Activated CD8-positive, alpha-beta T cell treated with anti-CD3 and anti-CD28 coated beads for 36 hours (primary cell): ENCODE data around the gene KDM2B. TPM values are rescaled to one million over a fixed set of nuclear protein-coding genes. Genes with fewer than 3 reads are reported as not detected.
A peak's percentile ranks its signal among the peaks of the same experiment; 100 is the strongest.

Experiments
- ATAC-seq: fragments of 200-7000 bp; cut with Tn5 transposase; one replicate; pipeline ENCODE4 v1.10.0; 2021; ENCODE audit warnings: mild to moderate bottlenecking, moderate library complexity
- CTCF ChIA-PET: fragments of 350-600 bp; sonication (Branson Sonifier 250); formaldehyde crosslinking; loops from one replicate; lab custom pipeline; 2021; ENCODE audit warnings: antibody characterized with exemption; lab: Charles Lee
- POLR2A ChIA-PET: fragments of 350-600 bp; sonication (Branson Sonifier 250); formaldehyde crosslinking; loops from one replicate; lab custom pipeline; 2021; ENCODE audit warnings: antibody characterized with exemption; lab: Charles Lee
- DNase-seq: peaks from one replicate; pipeline ENCODE4 v3.0.0-alpha.2; 2020
- H3K27ac Mint-ChIP-seq: one replicate; pipeline ENCODE4 v1.8.0; 2021; ENCODE audit warnings: mild to moderate bottlenecking, mixed read lengths
- H3K27me3 Mint-ChIP-seq: one replicate; pipeline ENCODE4 v1.8.0; 2021; ENCODE audit warnings: mixed read lengths
- H3K36me3 Mint-ChIP-seq: one replicate; pipeline ENCODE4 v1.8.0; 2021; ENCODE audit warnings: low read depth, mixed read lengths
- H3K4me1 Mint-ChIP-seq: one replicate; pipeline ENCODE4 v1.8.0; 2021; ENCODE audit warnings: low read depth, mixed read lengths
- H3K4me3 Mint-ChIP-seq: one replicate; pipeline ENCODE4 v1.8.0; 2021; ENCODE audit warnings: mild to moderate bottlenecking, moderate library complexity, mixed read lengths
- H3K9me3 Mint-ChIP-seq: one replicate; pipeline ENCODE4 v1.8.0; 2021; ENCODE audit warnings: mixed read lengths
- intact Hi-C: fragments of 100-400 bp; cut with micrococcal nuclease; formaldehyde crosslinking; loops from one replicate; pipeline ENCODE4 v1.10.0; 2022
- total RNA-seq, 2 experiments: library from RNA; stranded (reverse); gene quantifications; one replicate each; pipeline ENCODE4 v1.2.3, GENCODE V29; 2021
- TF ChIP-seq, protein P1 (sequence below): fragments of 200-600 bp; IDR thresholded peaks from one replicate; pipeline ENCODE4 v1.8.0; 2022; ENCODE audit warnings: antibody characterized with exemption, mild to moderate bottlenecking

KDM2B gene
- total RNA-seq, 2 experiments from 2014 or later, result 61.0 to 61.7 TPM

DNA sequence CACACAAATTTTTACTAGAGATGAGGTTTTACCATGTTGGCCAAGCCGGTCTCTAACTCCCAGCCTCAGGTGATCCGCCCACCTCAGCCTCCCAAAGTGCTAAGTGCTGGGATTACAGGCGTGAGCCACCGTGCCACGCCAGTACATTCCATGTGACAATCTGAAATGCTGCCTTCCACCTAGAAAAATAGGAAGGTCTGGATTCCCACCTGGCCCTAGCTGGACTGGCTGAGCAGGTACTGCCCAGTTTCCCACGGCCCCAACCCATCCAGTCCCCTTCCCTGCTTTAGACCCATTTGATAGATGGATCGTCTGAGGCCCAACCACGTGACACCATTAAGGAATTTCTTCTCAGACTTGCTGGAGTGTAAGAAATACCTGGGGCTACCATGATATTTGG lies 55.4 kb downstream of the KDM2B start:
- TF ChIP-seq, protein P1, sequence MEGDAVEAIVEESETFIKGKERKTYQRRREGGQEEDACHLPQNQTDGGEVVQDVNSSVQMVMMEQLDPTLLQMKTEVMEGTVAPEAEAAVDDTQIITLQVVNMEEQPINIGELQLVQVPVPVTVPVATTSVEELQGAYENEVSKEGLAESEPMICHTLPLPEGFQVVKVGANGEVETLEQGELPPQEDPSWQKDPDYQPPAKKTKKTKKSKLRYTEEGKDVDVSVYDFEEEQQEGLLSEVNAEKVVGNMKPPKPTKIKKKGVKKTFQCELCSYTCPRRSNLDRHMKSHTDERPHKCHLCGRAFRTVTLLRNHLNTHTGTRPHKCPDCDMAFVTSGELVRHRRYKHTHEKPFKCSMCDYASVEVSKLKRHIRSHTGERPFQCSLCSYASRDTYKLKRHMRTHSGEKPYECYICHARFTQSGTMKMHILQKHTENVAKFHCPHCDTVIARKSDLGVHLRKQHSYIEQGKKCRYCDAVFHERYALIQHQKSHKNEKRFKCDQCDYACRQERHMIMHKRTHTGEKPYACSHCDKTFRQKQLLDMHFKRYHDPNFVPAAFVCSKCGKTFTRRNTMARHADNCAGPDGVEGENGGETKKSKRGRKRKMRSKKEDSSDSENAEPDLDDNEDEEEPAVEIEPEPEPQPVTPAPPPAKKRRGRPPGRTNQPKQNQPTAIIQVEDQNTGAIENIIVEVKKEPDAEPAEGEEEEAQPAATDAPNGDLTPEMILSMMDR, result no peak
- Mint-ChIP-seq H3K27ac (no peak overlapping the region), H3K4me1 (peaks cover 12% of the 10 kb centered on the region), H3K27me3 (no peaks in the 10 kb centered on the region), H3K4me3 (no peak overlapping the region), H3K9me3 (no peaks in the 10 kb centered on the region), H3K36me3 (peaks cover 2% of the 10 kb centered on the region)
- no peak for DNase-seq
- intact Hi-C loops, result no loop called here
- ChIA-PET POLR2A (interaction anchor here (1.0 kb wide), 1 partner anchor 11 kb away, joined by 3 read pairs; no protein-coding TSS in a partner anchor), CTCF (interaction anchor here (1.4 kb wide), 1 partner anchor 83 kb away, joined by 3 read pairs; no protein-coding TSS in a partner anchor)
- ATAC-seq, result no peak

DNA sequence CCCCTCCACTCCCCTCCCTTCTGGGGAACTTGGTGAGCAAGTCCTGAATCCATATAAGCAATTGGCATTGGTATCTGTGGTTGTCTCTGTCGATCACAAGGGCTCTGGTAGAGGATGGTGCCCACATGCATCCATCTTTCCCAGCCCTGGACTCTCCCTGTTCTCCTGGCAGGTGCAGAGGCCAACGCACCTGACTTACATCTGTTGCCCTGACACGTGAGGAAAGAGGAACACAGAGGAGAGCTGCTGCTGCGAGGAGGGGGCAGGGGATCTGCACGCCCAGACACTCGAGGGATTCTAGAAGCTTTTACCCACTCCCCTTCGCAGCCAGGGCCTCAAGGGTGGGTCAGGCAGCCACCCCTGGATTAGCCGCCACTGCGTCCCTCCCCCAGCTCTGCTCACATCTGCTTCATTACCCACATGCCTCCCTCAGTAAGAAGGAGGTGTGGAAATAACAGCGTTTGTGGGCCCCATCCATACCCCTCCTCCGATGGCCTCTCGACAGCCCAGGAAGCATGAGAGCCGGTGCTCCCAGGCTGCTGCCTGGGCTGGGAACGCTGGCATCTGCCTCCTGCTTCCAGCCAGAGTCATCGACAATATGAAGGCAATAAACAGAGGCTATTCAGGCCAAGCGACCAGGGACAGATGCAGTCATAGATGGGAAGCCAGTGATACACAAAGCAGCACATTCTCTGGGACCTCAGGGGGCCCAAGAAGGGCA lies 56.5 kb downstream of the KDM2B start:
- DNase-seq (no peak), ATAC-seq (no peak)
- Mint-ChIP-seq H3K9me3 (no peaks in the 10 kb centered on the region), H3K4me3 (no peak overlapping the region), H3K4me1 (peaks cover 9% of the 10 kb centered on the region), H3K27ac (no peak overlapping the region), H3K27me3 (no peaks in the 10 kb centered on the region), H3K36me3 (peaks cover 3% of the 10 kb centered on the region)
- ChIA-PET POLR2A (no interaction called here), CTCF (interaction anchor here (1.1 kb wide), 1 partner anchor 45 kb away, joined by 4 read pairs; no protein-coding TSS in a partner anchor)
- TF ChIP-seq, protein P1, result no peak
- intact Hi-C loops, result no loop called here

DNA sequence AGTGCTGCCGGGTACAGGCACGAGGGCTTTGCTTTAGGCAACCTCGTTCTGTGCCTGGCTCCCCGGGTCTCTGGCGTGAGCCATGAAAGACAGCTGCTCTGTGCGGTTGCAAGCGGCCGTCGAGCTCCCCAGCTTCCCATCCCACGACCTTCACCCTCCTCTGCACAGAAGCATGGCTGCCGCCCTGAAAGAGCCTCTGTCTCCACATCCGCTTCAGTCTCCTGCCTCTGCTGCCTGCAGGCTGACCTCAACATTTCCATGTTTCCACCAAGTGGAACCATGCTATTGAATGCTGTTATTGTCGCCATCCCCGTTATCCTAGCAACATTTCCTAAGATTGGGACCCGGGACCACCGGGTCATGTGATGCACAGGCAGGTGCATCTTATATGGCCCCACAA lies 57.1 kb downstream of the KDM2B start:
- ATAC-seq (no peak), DNase-seq (no peak)
- no peaks in the 10 kb centered on the region for H3K9me3 Mint-ChIP-seq
- H3K27ac Mint-ChIP-seq, result no peak overlapping the region
- ChIA-PET POLR2A (interaction anchor here (0.6 kb wide), 1 partner anchor 165 kb away, joined by 3 read pairs; no protein-coding TSS in a partner anchor), CTCF (interaction anchor here (1.1 kb wide), 1 partner anchor 45 kb away, joined by 4 read pairs; no protein-coding TSS in a partner anchor)
- no peaks in the 10 kb centered on the region for H3K27me3 Mint-ChIP-seq
- H3K4me1 Mint-ChIP-seq, result peaks cover 3% of the 10 kb centered on the region
- no peak overlapping the region for H3K4me3 Mint-ChIP-seq
- peaks cover 4% of the 10 kb centered on the region for H3K36me3 Mint-ChIP-seq
- intact Hi-C loops, result no loop called here
- TF ChIP-seq, protein P1, result no peak

DNA sequence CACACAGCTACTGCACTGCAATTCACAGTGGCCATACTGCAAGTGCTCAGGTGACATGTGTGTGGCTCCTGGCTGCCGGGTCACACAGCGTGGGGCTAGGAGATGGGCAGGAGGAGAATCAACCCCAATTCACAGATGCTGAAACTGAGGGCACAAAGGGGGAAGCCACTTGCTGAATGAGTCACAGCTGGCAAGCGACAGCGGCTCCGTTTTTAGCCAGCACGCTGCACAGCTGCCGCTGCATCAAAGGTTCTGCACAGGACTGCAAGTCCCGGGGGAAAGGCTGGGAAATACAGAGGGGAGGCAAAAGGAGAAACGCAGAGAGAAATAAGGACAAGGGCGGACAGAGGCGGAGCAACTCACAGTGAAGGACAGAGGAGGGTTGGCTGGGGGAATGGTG lies 57.9 kb downstream of the KDM2B start:
- peaks cover 2% of the 10 kb centered on the region for H3K4me1 Mint-ChIP-seq
- no peak overlapping the region for H3K4me3 Mint-ChIP-seq
- no peak overlapping the region for H3K27ac Mint-ChIP-seq
- H3K36me3 Mint-ChIP-seq, result peaks cover 3% of the 10 kb centered on the region
- CTCF ChIA-PET, result interaction anchor here (1.1 kb wide), 1 partner anchor 44 kb away, joined by 4 read pairs; no protein-coding TSS in a partner anchor
- H3K9me3 Mint-ChIP-seq, result no peaks in the 10 kb centered on the region
- DNase-seq, result no peak
- peak; percentile 10 for ATAC-seq
- H3K27me3 Mint-ChIP-seq, result no peaks in the 10 kb centered on the region
- POLR2A ChIA-PET, result no interaction called here
- TF ChIP-seq, protein P1, result no peak
- intact Hi-C loops, result no loop called here

DNA sequence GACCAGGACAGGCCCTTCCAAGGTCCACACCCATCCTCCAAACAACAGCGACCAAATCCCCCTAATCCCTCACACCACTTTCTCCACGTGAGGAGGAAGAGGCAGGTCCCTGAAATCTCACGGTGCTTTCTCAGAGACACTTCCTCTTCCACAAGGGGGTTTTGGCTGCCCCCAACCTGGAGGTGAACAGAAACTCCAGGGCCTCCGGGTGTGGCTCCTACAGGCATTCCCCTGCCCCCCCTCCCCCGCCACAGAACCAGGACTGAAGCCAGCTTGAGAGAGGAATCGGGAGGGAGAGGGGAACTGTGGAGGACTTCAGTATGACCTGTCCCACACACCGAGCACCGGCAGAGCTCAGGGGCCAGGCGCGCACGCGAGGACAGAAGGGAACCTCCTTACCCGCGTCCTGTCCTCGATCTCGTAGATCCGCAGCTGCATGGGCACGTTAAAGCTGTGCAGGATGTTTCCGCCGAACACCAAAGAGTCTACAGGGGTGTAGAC lies 60.2 kb downstream of the KDM2B start:
- ChIA-PET CTCF (interaction anchor here (1.2 kb wide), 1 partner anchor 21 kb away, joined by 6 read pairs; no protein-coding TSS in a partner anchor), POLR2A (interaction anchor here (0.5 kb wide), 1 partner anchor 369 kb away, joined by 3 read pairs; no protein-coding TSS in a partner anchor)
- Mint-ChIP-seq H3K4me3 (no peak overlapping the region), H3K9me3 (no peaks in the 10 kb centered on the region), H3K27me3 (no peaks in the 10 kb centered on the region), H3K27ac (no peak overlapping the region), H3K36me3 (peaks cover 2% of the 10 kb centered on the region), H3K4me1 (peaks cover 5% of the 10 kb centered on the region)
- no peak for DNase-seq
- TF ChIP-seq, protein P1, result no peak
- no peak for ATAC-seq
- intact Hi-C loops, result no loop called here
